Raji (cell line): ENCODE measurements around the gene AKAP13.

Experiments
- POLR2A ChIP-seq: IDR thresholded peaks from 2 replicates; pipeline ENCODE4 v1.6.1; 2011; ENCODE audit warnings: low read depth, low read length, control low read depth; ENCODE audit not compliant: insufficient read depth

AKAP13 gene

GRCh38 chr15:85756411-85757072 lies 376.1 kb downstream of the AKAP13 start:
- TF ChIP-seq POLR2A: no peak

- no peak for TF ChIP-seq POLR2A
Observed at GRCh38 chr15:85757073-85757938, 376.9 kb downstream of the AKAP13 start.

GRCh38 chr15:85757939-85758654 lies 377.7 kb downstream of the AKAP13 start:
- TF ChIP-seq POLR2A: no peak

DNA sequence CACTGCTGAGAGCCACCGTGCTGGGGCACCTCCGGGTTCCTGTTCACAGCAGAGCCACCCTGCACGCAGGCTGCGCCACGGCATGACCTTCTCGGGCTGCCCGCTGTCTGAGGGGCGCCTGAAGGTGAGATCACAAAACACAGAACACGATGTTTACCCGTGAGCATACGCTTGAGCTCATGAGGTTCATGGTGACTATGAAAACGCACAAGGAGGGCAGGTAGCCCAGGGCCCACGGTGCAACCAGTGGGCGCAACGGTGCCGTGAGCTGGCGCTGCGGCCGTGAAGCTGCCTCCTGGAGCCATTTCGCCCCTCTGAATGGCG lies 378.2 kb downstream of the AKAP13 start:
- no peak for TF ChIP-seq POLR2A

DNA sequence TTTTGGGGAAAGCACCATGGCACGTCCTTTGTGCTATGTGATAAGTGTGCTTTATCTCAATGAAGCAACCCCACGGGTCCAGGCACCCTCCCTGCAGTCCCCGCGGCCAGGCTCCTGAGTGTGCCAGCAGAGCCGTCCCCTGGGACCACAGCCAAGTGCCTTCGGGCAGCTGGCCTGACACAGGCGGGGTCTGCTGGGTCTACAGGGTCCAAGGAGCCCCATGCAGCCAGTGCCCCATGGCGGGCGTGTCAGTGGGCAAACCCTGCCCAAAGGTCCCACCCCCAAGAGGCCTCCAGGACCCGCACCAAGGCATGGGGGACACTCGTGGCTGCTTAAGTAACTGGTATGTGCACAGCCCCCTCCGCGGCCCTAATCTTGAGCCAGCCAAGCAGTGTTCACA lies 379.0 kb downstream of the AKAP13 start:
- no peak for TF ChIP-seq POLR2A

- no peak for TF ChIP-seq POLR2A
Observed at GRCh38 chr15:85760049-85760448, 379.6 kb downstream of the AKAP13 start.

DNA sequence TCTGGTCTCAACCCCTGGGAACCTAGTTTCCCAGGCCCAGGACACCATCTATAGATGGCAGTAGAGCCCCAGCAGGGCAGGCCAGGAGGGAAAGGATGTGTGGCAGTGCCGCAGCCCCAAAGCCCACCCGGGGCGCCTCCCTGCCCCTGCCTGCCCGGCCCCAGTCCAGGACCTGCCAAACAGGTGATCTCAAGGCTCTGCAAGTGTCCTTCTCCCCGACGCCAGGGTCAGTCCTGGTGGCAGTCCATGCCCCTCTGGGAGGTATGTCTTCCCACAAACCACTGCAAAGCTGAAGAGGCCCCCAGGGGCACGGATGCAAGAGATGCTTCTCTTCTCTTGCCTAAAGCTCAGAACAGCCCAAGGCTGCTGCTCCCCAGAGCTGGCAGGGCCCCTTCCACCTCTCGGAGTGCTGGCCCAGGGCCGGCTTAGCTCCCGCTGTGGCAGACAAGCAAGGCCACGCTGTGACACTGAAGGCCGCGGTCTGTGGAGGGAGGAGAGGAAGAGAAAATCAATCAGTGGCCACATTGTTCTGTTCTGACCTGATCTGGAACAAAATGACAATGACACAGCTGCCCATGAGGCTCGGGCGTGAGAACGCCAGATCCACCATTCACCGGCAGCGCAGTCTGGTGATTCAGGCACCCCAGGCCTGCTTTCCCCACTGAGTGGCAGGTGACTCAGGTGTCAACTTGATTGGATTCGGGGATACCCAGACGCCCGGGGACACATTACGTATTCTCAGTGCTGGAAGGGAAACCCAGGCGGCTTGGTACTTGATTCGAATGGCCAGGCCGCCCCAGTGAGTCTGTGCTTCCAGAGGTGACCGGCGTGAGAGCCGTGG lies 380.3 kb downstream of the AKAP13 start:
- no peak for TF ChIP-seq POLR2A

DNA sequence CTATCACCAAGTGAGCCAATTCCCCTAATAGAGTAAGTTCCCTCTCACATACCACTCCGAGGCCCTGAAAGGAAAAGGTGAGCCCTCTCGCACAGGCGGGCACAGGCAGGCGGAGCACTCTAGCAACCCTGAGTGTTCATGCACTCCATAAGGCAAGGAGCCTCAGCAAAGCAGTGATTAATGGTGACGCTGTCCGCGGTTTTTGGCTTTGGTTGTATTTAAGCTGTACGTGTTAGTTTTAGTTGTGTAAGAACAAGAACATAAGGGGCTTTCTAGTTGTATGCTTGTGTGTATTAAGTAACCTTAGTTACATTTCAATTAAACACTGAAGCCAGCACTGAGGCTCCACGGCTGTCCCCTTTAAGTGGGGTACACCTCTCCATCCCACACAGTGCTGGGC lies 381.2 kb downstream of the AKAP13 start:
- TF ChIP-seq POLR2A: no peak

- no peak for TF ChIP-seq POLR2A
Observed at GRCh38 chr15:85762039-85762755, 381.8 kb downstream of the AKAP13 start.

GRCh38 chr15:85762756-85763127 lies 382.3 kb downstream of the AKAP13 start:
- no peak for TF ChIP-seq POLR2A

GRCh38 chr15:85763157-85763556 lies 382.8 kb downstream of the AKAP13 start:
- no peak for TF ChIP-seq POLR2A

GRCh38 chr15:85763673-85764633 lies 383.6 kb downstream of the AKAP13 start:
- no peak for TF ChIP-seq POLR2A

DNA sequence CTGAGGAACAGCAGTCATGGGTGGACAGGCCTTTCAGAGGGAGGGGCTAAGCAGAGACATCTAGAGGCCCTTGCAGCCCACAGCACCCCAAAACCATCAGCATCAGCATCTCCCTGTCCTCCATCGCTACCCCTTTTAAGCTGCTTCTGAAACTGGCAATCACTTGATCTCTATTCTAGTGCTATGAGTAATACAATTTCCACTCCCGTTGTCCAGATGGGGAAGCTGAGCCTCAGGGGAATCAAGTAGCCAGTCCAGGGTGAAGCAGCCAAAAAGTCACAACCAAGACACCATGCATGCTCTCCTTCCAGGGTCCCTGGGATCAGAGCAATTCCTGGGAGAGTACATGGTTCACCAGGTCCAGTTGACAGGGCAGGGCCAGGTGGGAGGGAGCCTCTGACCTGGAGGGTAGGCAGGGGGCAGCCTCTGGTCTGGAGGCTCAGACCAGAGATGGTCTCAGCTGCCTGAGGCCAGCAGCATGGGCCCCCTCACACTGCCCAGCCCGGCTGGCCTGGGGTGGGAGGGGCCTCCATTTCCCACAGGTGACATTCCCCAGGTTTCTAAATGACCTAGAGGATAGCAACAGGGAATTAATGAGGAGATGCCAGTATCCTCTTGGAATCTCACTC lies 384.4 kb downstream of the AKAP13 start:
- no peak for TF ChIP-seq POLR2A
